ENCODE results near the gene TBPL1.

DNA sequence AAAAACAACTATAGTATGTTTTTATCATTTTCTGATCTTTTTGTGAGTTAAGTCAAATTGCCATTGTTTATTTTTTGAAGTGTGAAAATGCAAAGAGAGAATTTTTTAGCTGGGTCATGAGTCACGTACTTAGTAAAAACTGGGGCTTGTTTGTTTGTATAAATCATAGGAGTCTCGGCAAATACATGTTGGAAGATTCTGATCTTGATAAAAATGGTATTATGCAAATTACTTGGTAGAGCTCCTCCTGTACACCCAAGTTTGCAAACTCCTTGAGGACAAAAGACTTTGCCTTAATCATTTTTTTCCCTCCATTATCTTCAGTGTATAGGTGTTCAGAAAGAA lies 25.8 kb downstream of the TBPL1 start:
- TF ChIP-seq, protein P1, sequence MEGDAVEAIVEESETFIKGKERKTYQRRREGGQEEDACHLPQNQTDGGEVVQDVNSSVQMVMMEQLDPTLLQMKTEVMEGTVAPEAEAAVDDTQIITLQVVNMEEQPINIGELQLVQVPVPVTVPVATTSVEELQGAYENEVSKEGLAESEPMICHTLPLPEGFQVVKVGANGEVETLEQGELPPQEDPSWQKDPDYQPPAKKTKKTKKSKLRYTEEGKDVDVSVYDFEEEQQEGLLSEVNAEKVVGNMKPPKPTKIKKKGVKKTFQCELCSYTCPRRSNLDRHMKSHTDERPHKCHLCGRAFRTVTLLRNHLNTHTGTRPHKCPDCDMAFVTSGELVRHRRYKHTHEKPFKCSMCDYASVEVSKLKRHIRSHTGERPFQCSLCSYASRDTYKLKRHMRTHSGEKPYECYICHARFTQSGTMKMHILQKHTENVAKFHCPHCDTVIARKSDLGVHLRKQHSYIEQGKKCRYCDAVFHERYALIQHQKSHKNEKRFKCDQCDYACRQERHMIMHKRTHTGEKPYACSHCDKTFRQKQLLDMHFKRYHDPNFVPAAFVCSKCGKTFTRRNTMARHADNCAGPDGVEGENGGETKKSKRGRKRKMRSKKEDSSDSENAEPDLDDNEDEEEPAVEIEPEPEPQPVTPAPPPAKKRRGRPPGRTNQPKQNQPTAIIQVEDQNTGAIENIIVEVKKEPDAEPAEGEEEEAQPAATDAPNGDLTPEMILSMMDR (IDR thresholded peaks at IDR 0.05), result no peak
- TF ChIP-seq POLR2AphosphoS5 (IDR thresholded peaks at IDR 0.05), result no peak

Measured in prostate gland (tissue), 2 donors.